Ramos (cell line): Measurements from ENCODE around the gene IL6ST.

Experiments used
- in situ Hi-C: fragments of 300-500 bp; cut with MboI; formaldehyde crosslinking; loops from one replicate; pipeline ENCODE4 v1.14.3; 2022; ENCODE audit warnings: low sequenced_read_pairs; ENCODE audit not compliant: unreplicated experiment

IL6ST gene

GRCh38 chr5:55900068-55900467 lies 94.7 kb downstream of the IL6ST start:
- in situ Hi-C loops, result no loop called here

DNA sequence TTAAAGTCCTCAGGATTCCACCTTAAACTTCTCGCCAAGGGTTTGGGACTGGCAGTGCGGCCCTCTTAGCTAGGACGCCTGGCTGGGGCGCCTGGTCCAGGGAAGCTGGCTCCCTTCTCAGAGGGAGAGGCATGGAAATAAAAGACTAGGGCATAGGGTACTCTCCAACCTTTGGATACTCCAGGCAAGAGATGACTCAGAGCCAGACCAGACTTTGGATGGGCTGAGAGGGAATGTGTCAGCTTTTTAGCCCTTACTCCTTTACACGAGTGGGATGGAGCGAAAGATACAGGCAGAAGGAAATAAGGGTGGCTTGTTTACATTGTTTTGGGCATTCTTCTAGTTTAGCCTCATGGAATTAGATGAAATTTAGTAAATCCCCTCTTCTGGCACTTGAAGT lies 95.4 kb downstream of the IL6ST start:
- in situ Hi-C loops, result no loop called here

DNA sequence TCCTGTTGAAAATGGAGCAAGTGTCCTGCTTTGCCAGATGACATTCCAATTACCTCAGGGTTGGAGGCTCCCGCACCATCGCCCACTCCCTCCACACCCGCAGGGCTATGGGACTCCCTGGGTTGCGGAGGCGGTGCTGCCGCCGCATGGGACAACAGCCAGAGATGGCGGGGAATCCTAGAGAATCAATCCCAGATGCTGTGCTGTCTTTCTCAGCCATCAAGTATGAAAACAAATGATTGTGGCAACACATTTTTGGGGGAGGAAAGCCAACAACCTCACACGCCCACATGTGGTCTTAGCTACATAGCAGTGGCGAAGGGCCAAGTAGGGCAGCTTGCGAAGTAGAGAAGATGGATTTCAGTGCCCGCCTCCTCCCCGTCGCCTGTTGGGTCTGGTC lies 96.9 kb downstream of the IL6ST start:
- in situ Hi-C loops, result no loop called here

GRCh38 chr5:55897206-55897894 lies 97.4 kb downstream of the IL6ST start:
- in situ Hi-C loops, result no loop called here

GRCh38 chr5:55896663-55897062 lies 98.1 kb downstream of the IL6ST start:
- in situ Hi-C loops, result no loop called here

DNA sequence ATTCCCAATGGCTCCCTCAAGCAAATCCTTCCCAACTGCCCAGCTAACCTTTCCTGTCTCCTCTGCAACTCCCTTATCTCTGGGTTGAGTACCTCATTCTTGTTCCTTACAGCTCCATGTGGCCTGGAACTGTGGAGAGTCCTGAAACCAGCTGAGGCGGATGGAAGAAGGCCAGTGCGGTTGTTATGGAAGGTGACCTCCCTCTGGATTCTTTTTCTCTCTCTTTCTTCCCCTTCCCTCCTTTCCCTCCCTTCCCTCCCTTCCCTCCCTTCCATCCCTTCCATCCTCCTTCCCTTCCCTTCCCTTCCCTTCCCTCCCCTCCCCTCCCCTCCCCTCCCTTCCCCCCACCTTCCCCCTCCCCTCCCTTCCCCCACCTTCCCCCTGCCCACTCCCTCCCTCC lies 98.5 kb downstream of the IL6ST start:
- in situ Hi-C loops, result no loop called here

GRCh38 chr5:55895346-55895745 lies 99.4 kb downstream of the IL6ST start:
- in situ Hi-C loops, result no loop called here

DNA sequence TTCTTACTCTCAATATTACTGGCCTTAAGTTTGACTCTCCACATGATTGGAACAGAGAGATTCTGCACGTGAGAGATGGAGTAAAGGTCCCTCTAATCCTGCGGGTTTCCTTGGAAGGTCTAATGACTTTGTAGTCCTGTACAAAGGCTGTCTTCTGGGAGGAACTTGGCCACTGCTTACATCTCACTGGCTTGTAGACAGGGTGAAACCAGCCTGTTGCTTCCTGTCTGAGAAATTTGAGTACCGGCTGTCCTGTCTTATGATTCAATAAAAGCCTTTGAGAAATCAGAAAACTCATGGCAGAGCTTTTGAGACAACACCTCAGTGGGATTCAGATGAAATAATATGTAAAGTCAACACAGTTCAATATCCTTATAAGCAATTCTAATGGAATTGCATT lies 100.6 kb downstream of the IL6ST start:
- in situ Hi-C loops, result no loop called here

DNA sequence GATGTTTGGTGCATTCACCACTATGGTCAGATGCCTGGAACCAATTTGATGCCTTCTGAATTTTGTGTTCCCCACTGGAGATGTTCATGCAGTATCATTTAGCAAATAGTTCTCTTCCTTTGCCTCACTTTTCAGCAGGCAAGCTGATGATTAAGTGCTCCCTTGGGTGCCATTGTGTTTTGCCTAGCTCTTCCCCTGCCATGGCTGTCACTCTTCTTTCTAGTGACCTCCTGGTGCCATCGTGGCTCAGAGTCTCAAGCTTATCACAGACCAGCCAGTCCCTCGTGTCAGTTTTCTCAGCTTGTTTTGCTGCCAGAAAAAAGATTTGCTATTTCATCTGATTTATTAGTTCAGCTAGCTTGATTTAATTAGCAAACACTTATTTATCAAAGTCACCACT lies 102.3 kb downstream of the IL6ST start:
- in situ Hi-C loops, result no loop called here

- in situ Hi-C loops, result no loop called here
Measured at GRCh38 chr5:55888205-55888604, 106.6 kb downstream of the IL6ST start.

GRCh38 chr5:55885359-55885758 lies 109.4 kb downstream of the IL6ST start:
- in situ Hi-C loops, result no loop called here
